ENCODE results near the gene BCAT1. TPM values are rescaled to one million over a fixed set of nuclear protein-coding genes. Genes with fewer than 3 reads are reported as not detected.

BCAT1 gene
- total RNA-seq, 1 donor from 2014 or later: 35.3 TPM

GRCh38 chr12:24904871-24905270 lies 44.0 kb downstream of the BCAT1 start:
- TF ChIP-seq CTCF (IDR thresholded peaks at IDR 0.05; ENCODE audit: insufficient read depth, low read length, severe bottlenecking): no peak
- FAIRE-seq: no peak
- no peak for DNase-seq (ENCODE audit: low read depth)

GRCh38 chr12:24903329-24904088 lies 45.4 kb downstream of the BCAT1 start:
- no peak for FAIRE-seq
- H3K36me3 ChIP-seq (ENCODE audit: control insufficient read depth, insufficient read depth, low read length): no peaks in the 10 kb centered on the region
- peak overlapping the region; percentile 48 for H3K4me3 ChIP-seq (ENCODE audit: low read depth, low read length)
- H3K27me3 ChIP-seq (ENCODE audit: control insufficient read depth, insufficient read depth, low read length): no peaks in the 10 kb centered on the region
- no peak for DNase-seq (ENCODE audit: low read depth)
- TF ChIP-seq CTCF (IDR thresholded peaks at IDR 0.05; ENCODE audit: insufficient read depth, low read length, severe bottlenecking): no peak

More at GRCh38 chr12:24904871-24905270, 44.0 kb downstream of the BCAT1 start:
- Histone ChIP-seq H3K4me3 (ENCODE audit: low read depth, low read length) (no peak overlapping the region), H3K36me3 (ENCODE audit: control insufficient read depth, insufficient read depth, low read length) (no peaks in the 10 kb centered on the region), H3K27me3 (ENCODE audit: control insufficient read depth, insufficient read depth, low read length) (no peaks in the 10 kb centered on the region)

- H3K4me3 ChIP-seq (ENCODE audit: low read depth, low read length): peak overlapping the region; percentile 48
- DNase-seq (ENCODE audit: low read depth): no peak
These were observed 46.2 kb downstream of the BCAT1 start for GRCh38 chr12:24902511-24903328.

GRCh38 chr12:24901576-24902461 lies 47.1 kb downstream of the BCAT1 start:
- peak; percentile 36 for FAIRE-seq
- no peak for DNase-seq (ENCODE audit: low read depth)
- TF ChIP-seq CTCF (IDR thresholded peaks at IDR 0.05; ENCODE audit: insufficient read depth, low read length, severe bottlenecking): no peak

More at GRCh38 chr12:24902511-24903328, 46.2 kb downstream of the BCAT1 start:
- no peak for TF ChIP-seq CTCF (IDR thresholded peaks at IDR 0.05; ENCODE audit: insufficient read depth, low read length, severe bottlenecking)
- H3K27me3 ChIP-seq (ENCODE audit: control insufficient read depth, insufficient read depth, low read length): no peaks in the 10 kb centered on the region
- no peak for FAIRE-seq
- no peaks in the 10 kb centered on the region for H3K36me3 ChIP-seq (ENCODE audit: control insufficient read depth, insufficient read depth, low read length)

GRCh38 chr12:24900196-24900595 lies 48.7 kb downstream of the BCAT1 start:
- Histone ChIP-seq H3K27me3 (ENCODE audit: control insufficient read depth, insufficient read depth, low read length) (no peaks in the 10 kb centered on the region), H3K4me3 (ENCODE audit: low read depth, low read length) (no peak overlapping the region), H3K36me3 (ENCODE audit: control insufficient read depth, insufficient read depth, low read length) (no peaks in the 10 kb centered on the region)
- FAIRE-seq (no peak), DNase-seq (ENCODE audit: low read depth) (no peak)
- no peak for TF ChIP-seq CTCF (IDR thresholded peaks at IDR 0.05; ENCODE audit: insufficient read depth, low read length, severe bottlenecking)

More at GRCh38 chr12:24901576-24902461, 47.1 kb downstream of the BCAT1 start:
- Histone ChIP-seq H3K27me3 (ENCODE audit: control insufficient read depth, insufficient read depth, low read length) (no peaks in the 10 kb centered on the region), H3K36me3 (ENCODE audit: control insufficient read depth, insufficient read depth, low read length) (no peaks in the 10 kb centered on the region), H3K4me3 (ENCODE audit: low read depth, low read length) (peak overlapping the region; percentile 48)

All from bronchial epithelial cell (primary cell).